GM19035 (cell line): ENCODE measurements around the gene KCNJ9.

Experiments
- ATAC-seq: cut with Tn5 transposase; IDR thresholded peaks from one replicate; pipeline ENCODE4 v1.9.1; 2021; ENCODE audit not compliant: unreplicated experiment

Gene KCNJ9

GRCh38 chr1:160086456-160086892 is 5.1 kb downstream of the KCNJ9 start:
- no peak for ATAC-seq

- no peak for ATAC-seq
Observed at GRCh38 chr1:160087118-160087662, 5.9 kb downstream of the KCNJ9 start.

- ATAC-seq, result no peak
Observed at GRCh38 chr1:160089883-160090282, 8.5 kb downstream of the KCNJ9 start.

GRCh38 chr1:160090760-160091159 is 9.4 kb downstream of the KCNJ9 start:
- ATAC-seq, result no peak

GRCh38 chr1:160091666-160092223 is 10.4 kb downstream of the KCNJ9 start:
- ATAC-seq, result no peak

GRCh38 chr1:160092366-160093068 is 11.2 kb downstream of the KCNJ9 start:
- ATAC-seq, result no peak

GRCh38 chr1:160093069-160093395 is 11.7 kb downstream of the KCNJ9 start:
- ATAC-seq, result no peak

- no peak for ATAC-seq
Observed at GRCh38 chr1:160093624-160094290, 12.4 kb downstream of the KCNJ9 start.

- ATAC-seq, result no peak
Observed at GRCh38 chr1:160094291-160094625, 12.9 kb downstream of the KCNJ9 start.

GRCh38 chr1:160094806-160095205 is 13.5 kb downstream of the KCNJ9 start:
- ATAC-seq, result no peak

- no peak for ATAC-seq
Observed at GRCh38 chr1:160095382-160096105, 14.2 kb downstream of the KCNJ9 start.

- no peak for ATAC-seq
Observed at GRCh38 chr1:160096274-160097116, 15.2 kb downstream of the KCNJ9 start.

GRCh38 chr1:160097151-160097910 is 16.0 kb downstream of the KCNJ9 start:
- no peak for ATAC-seq

GRCh38 chr1:160097911-160098851 is 16.8 kb downstream of the KCNJ9 start, which contains the start of gene IGSF8:
Gene IGSF8, minus strand, starts transcription at chr1:160098619. Its CDS starts 147 bp downstream, at chr1:160098472.
- ATAC-seq, result peak; percentile 45

GRCh38 chr1:160098852-160099561 is 17.7 kb downstream of the KCNJ9 start:
- peak; percentile 81 for ATAC-seq

GRCh38 chr1:160099716-160100375 is 18.5 kb downstream of the KCNJ9 start:
- ATAC-seq, result no peak

- ATAC-seq, result peak; percentile 32
Observed at GRCh38 chr1:160101037-160101716, 19.8 kb downstream of the KCNJ9 start.
